NB4 (cell line): ENCODE measurements around the gene BTBD8.

ENCODE experiments used
- DNase-seq: peaks from one replicate; pipeline ENCODE4 v3.0.0; 2010; ENCODE audit warnings: low read depth
- H3K4me3 ChIP-seq: one replicate; pipeline ENCODE4 v1.5.1; 2011; ENCODE audit warnings: mild to moderate bottlenecking, low read depth, low read length, moderate library complexity
- CTCF ChIP-seq: IDR thresholded peaks from one replicate; pipeline ENCODE4 v1.5.1; 2012; ENCODE audit warnings: low read depth, low read length
- MYC ChIP-seq: IDR thresholded peaks from 2 replicates; pipeline ENCODE4 v1.6.1; 2011; ENCODE audit warnings: low read depth, low read length
- POLR2A ChIP-seq: IDR thresholded peaks from 2 replicates; pipeline ENCODE4 v1.6.1; 2011; ENCODE audit warnings: mild to moderate bottlenecking; ENCODE audit not compliant: insufficient read length; ENCODE audit errors: extremely low read depth
- TF ChIP-seq, protein P1 (sequence below): IDR thresholded peaks from 2 replicates; pipeline ENCODE4 v1.6.1; 2011; ENCODE audit warnings: low read depth, low read length

BTBD8 gene

DNA sequence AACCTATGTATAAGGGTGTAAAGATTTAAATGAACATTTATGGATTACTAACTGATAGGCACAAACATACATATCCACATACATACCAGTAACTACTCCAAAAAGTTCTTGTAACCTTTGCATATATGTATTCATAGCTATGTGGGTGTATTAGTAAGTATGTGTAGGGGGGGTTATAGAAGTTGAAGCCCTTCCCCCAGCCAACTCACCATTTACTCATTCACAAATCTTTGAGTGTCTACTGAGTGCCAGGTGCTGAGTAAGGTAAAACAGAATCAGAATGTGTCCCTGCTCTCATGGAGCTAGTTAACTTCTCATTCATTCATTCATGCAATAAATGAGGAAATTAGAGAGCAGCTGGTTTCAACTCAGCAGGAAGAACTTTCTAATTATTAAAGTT is 138.9 kb downstream of the BTBD8 start:
- no peak for DNase-seq
- TF ChIP-seq POLR2A (no peak), CTCF (no peak), MYC (no peak)
- TF ChIP-seq, protein P1, sequence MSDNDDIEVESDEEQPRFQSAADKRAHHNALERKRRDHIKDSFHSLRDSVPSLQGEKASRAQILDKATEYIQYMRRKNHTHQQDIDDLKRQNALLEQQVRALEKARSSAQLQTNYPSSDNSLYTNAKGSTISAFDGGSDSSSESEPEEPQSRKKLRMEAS, result no peak
- H3K4me3 ChIP-seq, result no peak overlapping the region

- DNase-seq, result no peak
- H3K4me3 ChIP-seq, result no peak overlapping the region
- TF ChIP-seq CTCF (no peak), MYC (no peak), POLR2A (no peak)
Observed at GRCh38 chr1:92228401-92228800, 148.3 kb downstream of the BTBD8 start.

- no peak for TF ChIP-seq CTCF
- DNase-seq, result no peak
- H3K4me3 ChIP-seq, result no peak overlapping the region
Observed at GRCh38 chr1:92230736-92231135, 150.6 kb downstream of the BTBD8 start.
